Measurements from ENCODE around the gene SCAMP2. TPM values are rescaled to one million over a fixed set of nuclear protein-coding genes. Genes with fewer than 3 reads are reported as not detected.

Gene SCAMP2
- total and polyA plus RNA-seq, 4 experiments from 2014 or later = 132 to 179 (median 145) TPM

GRCh38 chr15:74878273-74878672, 5.1 kb upstream of the SCAMP2 start:
- Mint-ChIP-seq H3K36me3 (peaks cover 0 to 3% of the 10 kb centered on the region in 2 donors), H3K4me1 (peaks cover 5 to 17% (median 8%) of the 10 kb centered on the region in 4 donors), H3K27ac (peak overlapping the region in 2 of 7 donors; percentile 20 to 30), H3K9me3 (no peaks in the 10 kb centered on the region), H3K27me3 (no peaks in the 10 kb centered on the region), H3K4me3 (no peak overlapping the region)
- DNase-seq = no peak
- Histone ChIP-seq H3K27ac (ENCODE audit: low read depth, low read length) (no peak overlapping the region), H3K9me3 (ENCODE audit: control insufficient read depth in 1 of 2, low read length in 2 of 2) (no peaks in the 10 kb centered on the region), H3K27me3 (ENCODE audit: insufficient read depth, low read length) (no peaks in the 10 kb centered on the region), H3K36me3 (ENCODE audit: insufficient read depth, low read length) (no peaks in the 10 kb centered on the region), H3K4me1 (ENCODE audit: insufficient read depth, low read length) (peaks cover 9% of the 10 kb centered on the region), H3K4me3 (ENCODE audit: low read length in 2 of 2) (no peak overlapping the region)
- ChIA-PET CTCF (ENCODE audit: partially characterized antibody) (interaction anchor here (0.8 to 1.3 kb wide), 2 partner anchors 34 to 57 kb away, joined by 3 read pairs; no protein-coding TSS in a partner anchor), POLR2A (ENCODE audit: partially characterized antibody) (no interaction called here)
- intact Hi-C loops (cut with micrococcal nuclease) = no loop called here

DNA sequence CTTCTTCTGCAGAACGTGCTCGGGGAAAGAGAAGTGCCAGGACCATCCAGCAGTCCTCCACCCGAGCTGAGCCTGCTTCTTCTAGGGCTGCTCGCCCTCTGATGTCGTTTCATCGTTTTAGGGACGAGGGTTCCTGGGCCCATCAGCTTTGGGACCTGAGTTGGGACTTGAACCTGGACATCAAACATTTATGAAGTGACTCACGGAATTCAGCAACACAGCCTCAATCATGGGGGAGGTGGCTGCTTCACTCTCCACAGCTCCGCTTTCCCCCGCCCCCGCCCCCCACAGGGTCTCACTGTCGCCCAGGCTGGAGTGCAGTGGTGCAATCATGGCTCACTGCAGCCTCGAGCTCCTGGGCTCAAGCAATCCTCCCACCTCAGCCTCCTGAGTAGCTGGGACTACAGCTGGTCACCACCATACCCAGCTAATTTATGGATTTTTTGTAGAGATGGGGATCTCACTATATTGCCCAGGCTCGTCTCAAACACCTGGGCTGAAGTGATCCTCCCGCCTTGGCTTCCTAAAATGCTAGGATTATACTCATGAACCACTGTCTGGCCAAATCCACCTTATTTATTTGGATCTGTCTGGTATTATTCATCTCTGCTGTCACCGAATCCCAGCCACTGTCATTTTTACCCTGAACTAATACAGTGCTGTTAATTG, 725 bp upstream of the SCAMP2 start:
- CTCF ChIA-PET (ENCODE audit: partially characterized antibody) = interaction anchor here (1.3 to 5.5 kb wide), 3 partner anchors 10 to 31 kb away, joined by 4 to 62 read pairs (median 7); partner anchors contain the start of gene ULK3
- Histone ChIP-seq H3K36me3 (ENCODE audit: insufficient read depth, low read length) (no peaks in the 10 kb centered on the region), H3K4me1 (ENCODE audit: insufficient read depth, low read length) (peaks cover 46% of the 10 kb centered on the region), H3K9me3 (ENCODE audit: control insufficient read depth in 1 of 2, low read length in 2 of 2) (no peaks in the 10 kb centered on the region), H3K4me3 (ENCODE audit: low read length in 2 of 2) (peak overlapping the region; percentile 52 to 76), H3K27me3 (ENCODE audit: insufficient read depth, low read length) (no peaks in the 10 kb centered on the region), H3K27ac (ENCODE audit: low read depth, low read length) (peak overlapping the region; percentile 93)
- Mint-ChIP-seq H3K36me3 (peaks cover 6 to 25% of the 10 kb centered on the region in 2 donors), H3K4me3 (peak overlapping the region; percentile 94 to 100 (median 99)), H3K27ac (peak overlapping the region; percentile 93 to 99 (median 97)), H3K9me3 (peaks cover 0 to 2% (median 0%) of the 10 kb centered on the region in 8 donors), H3K4me1 (peaks cover 28 to 50% (median 37%) of the 10 kb centered on the region in 4 donors), H3K27me3 (no peaks in the 10 kb centered on the region)
- intact Hi-C loops (cut with micrococcal nuclease) = loop anchor here (1.0 kb wide), 5 partner anchors 15 to 64 kb away; partner anchors contain the start of genes COX5A and FAM219B
- POLR2A ChIA-PET (ENCODE audit: partially characterized antibody) = interaction anchor here (1.1 to 5.5 kb wide), 11 partner anchors 9 to 64 kb away, joined by 3 to 50 read pairs (median 7); partner anchors contain the start of genes COX5A, FAM219B, MPI and ULK3
- DNase-seq = peak in 1 of 5 donors; percentile 46

GRCh38 chr15:74872702-74873035, 496 bp downstream of the SCAMP2 start:
- no peaks in the 10 kb centered on the region for H3K27me3 ChIP-seq (ENCODE audit: insufficient read depth, low read length)
- H3K9me3 Mint-ChIP-seq = peaks cover 0 to 2% (median 0%) of the 10 kb centered on the region in 8 donors
- H3K4me3 ChIP-seq (ENCODE audit: low read length in 2 of 2) = peak overlapping the region; percentile 52 to 99
- H3K4me3 Mint-ChIP-seq = peak overlapping the region; percentile 94 to 100 (median 99)
- POLR2A ChIA-PET (ENCODE audit: partially characterized antibody) = interaction anchor here (0.9 to 5.5 kb wide), 11 partner anchors 9 to 257 kb away, joined by 3 to 50 read pairs (median 6); partner anchors contain the start of genes CLK3, COX5A, FAM219B and ULK3
- H3K27me3 Mint-ChIP-seq = no peaks in the 10 kb centered on the region
- H3K36me3 Mint-ChIP-seq = peaks cover 13 to 32% of the 10 kb centered on the region in 2 donors
- no peaks in the 10 kb centered on the region for H3K36me3 ChIP-seq (ENCODE audit: insufficient read depth, low read length)
- H3K9me3 ChIP-seq (ENCODE audit: control insufficient read depth in 1 of 2, low read length in 2 of 2) = no peaks in the 10 kb centered on the region
- CTCF ChIA-PET (ENCODE audit: partially characterized antibody) = interaction anchor here (5.5 kb wide), 1 partner anchor 29 kb away, joined by 62 read pairs; no protein-coding TSS in a partner anchor
- H3K27ac Mint-ChIP-seq = peak overlapping the region; percentile 96 to 99 (median 98)
- peaks cover 58% of the 10 kb centered on the region for H3K4me1 ChIP-seq (ENCODE audit: insufficient read depth, low read length)
- H3K4me1 Mint-ChIP-seq = peaks cover 38 to 62% (median 49%) of the 10 kb centered on the region in 4 donors
- peak overlapping the region; percentile 93 for H3K27ac ChIP-seq (ENCODE audit: low read depth, low read length)
- intact Hi-C loops (cut with micrococcal nuclease) = loop anchor here (1.0 kb wide), 5 partner anchors 17 to 66 kb away; partner anchors contain the start of genes COX5A and FAM219B
- DNase-seq = no peak

GRCh38 chr15:74870436-74871215, 2.5 kb downstream of the SCAMP2 start:
- Mint-ChIP-seq H3K36me3 (peaks cover 21 to 34% of the 10 kb centered on the region in 2 donors), H3K27me3 (no peaks in the 10 kb centered on the region), H3K4me1 (peaks cover 54 to 83% (median 67%) of the 10 kb centered on the region in 4 donors), H3K4me3 (peak overlapping the region; percentile 77 to 100 (median 90)), H3K9me3 (peaks cover 0 to 2% (median 0%) of the 10 kb centered on the region in 8 donors), H3K27ac (peak overlapping the region; percentile 54 to 98 (median 94))
- DNase-seq = no peak
- ChIA-PET CTCF (ENCODE audit: partially characterized antibody) (interaction anchor here (0.9 to 4.7 kb wide), 15 partner anchors 12 to 83 kb away, joined by 3 to 79 read pairs (median 6); partner anchors contain the start of gene ULK3), POLR2A (ENCODE audit: partially characterized antibody) (interaction anchor here (0.8 to 5.5 kb wide), 12 partner anchors 12 to 83 kb away, joined by 3 to 50 read pairs (median 11); partner anchors contain the start of genes COX5A, FAM219B, MPI and ULK3)
- no peaks in the 10 kb centered on the region for H3K9me3 ChIP-seq (ENCODE audit: control insufficient read depth in 1 of 2, low read length in 2 of 2)
- intact Hi-C loops (cut with micrococcal nuclease) = loop anchor here (2.0 kb wide), 1 partner anchor 14 kb away; no protein-coding TSS in a partner anchor
- peaks cover 79% of the 10 kb centered on the region for H3K4me1 ChIP-seq (ENCODE audit: insufficient read depth, low read length)
- no peaks in the 10 kb centered on the region for H3K36me3 ChIP-seq (ENCODE audit: insufficient read depth, low read length)
- H3K4me3 ChIP-seq (ENCODE audit: low read length in 2 of 2) = peak overlapping the region in 1 of 2 donors; percentile 31
- peak overlapping the region; percentile 51 for H3K27ac ChIP-seq (ENCODE audit: low read depth, low read length)
- H3K27me3 ChIP-seq (ENCODE audit: insufficient read depth, low read length) = no peaks in the 10 kb centered on the region

GRCh38 chr15:74869726-74870407, 3.3 kb downstream of the SCAMP2 start:
- POLR2A ChIA-PET (ENCODE audit: partially characterized antibody) = interaction anchor here (0.8 to 5.5 kb wide), 14 partner anchors 13 to 82 kb away, joined by 3 to 50 read pairs (median 12); partner anchors contain the start of genes COX5A, FAM219B, MPI and ULK3
- no peaks in the 10 kb centered on the region for H3K36me3 ChIP-seq (ENCODE audit: insufficient read depth, low read length)
- H3K27me3 ChIP-seq (ENCODE audit: insufficient read depth, low read length) = no peaks in the 10 kb centered on the region
- CTCF ChIA-PET (ENCODE audit: partially characterized antibody) = interaction anchor here (0.9 to 4.7 kb wide), 17 partner anchors 11 to 99 kb away, joined by 3 to 79 read pairs (median 6); partner anchors contain the start of genes FAM219B and ULK3
- no peaks in the 10 kb centered on the region for H3K9me3 ChIP-seq (ENCODE audit: control insufficient read depth in 1 of 2, low read length in 2 of 2)
- H3K4me1 Mint-ChIP-seq = peaks cover 57 to 88% (median 71%) of the 10 kb centered on the region in 4 donors
- peaks cover 0 to 2% (median 0%) of the 10 kb centered on the region in 8 donors for H3K9me3 Mint-ChIP-seq
- H3K4me1 ChIP-seq (ENCODE audit: insufficient read depth, low read length) = peaks cover 84% of the 10 kb centered on the region
- peaks cover 21 to 37% of the 10 kb centered on the region in 2 donors for H3K36me3 Mint-ChIP-seq
- no peaks in the 10 kb centered on the region for H3K27me3 Mint-ChIP-seq
- H3K27ac Mint-ChIP-seq = peak overlapping the region; percentile 54 to 98 (median 93)
- H3K4me3 ChIP-seq (ENCODE audit: low read length in 2 of 2) = peak overlapping the region in 1 of 2 donors; percentile 31
- intact Hi-C loops (cut with micrococcal nuclease) = loop anchor here (2.0 kb wide), 1 partner anchor 13 kb away; no protein-coding TSS in a partner anchor
- H3K27ac ChIP-seq (ENCODE audit: low read depth, low read length) = peak overlapping the region; percentile 51
- peak overlapping the region; percentile 77 to 100 (median 90) for H3K4me3 Mint-ChIP-seq
- peak in 2 of 5 donors; percentile 24 to 50 for DNase-seq

DNA sequence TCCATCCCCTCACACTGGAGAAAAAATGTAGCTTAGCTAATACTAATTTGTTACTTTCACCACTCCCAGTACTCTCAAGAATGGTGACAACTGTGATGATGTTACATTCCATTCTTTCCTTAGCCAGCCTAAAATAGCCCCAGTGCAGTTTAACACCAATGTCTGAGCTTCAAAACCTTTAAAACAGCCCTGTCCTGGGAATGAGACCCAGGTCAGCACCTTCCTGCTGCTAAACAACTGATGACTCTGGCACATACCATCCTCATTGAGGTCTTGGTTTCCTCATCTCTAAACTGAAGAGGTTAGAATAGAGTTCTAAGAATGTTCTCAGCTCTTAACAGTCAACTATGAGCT, 3.8 kb downstream of the SCAMP2 start:
- intact Hi-C loops (cut with micrococcal nuclease) = no loop called here
- Histone ChIP-seq H3K9me3 (ENCODE audit: control insufficient read depth in 1 of 2, low read length in 2 of 2) (no peaks in the 10 kb centered on the region), H3K4me1 (ENCODE audit: insufficient read depth, low read length) (peaks cover 89% of the 10 kb centered on the region), H3K27me3 (ENCODE audit: insufficient read depth, low read length) (no peaks in the 10 kb centered on the region), H3K4me3 (ENCODE audit: low read length in 2 of 2) (peak overlapping the region in 1 of 2 donors; percentile 31), H3K36me3 (ENCODE audit: insufficient read depth, low read length) (no peaks in the 10 kb centered on the region), H3K27ac (ENCODE audit: low read depth, low read length) (peak overlapping the region; percentile 51)
- Mint-ChIP-seq H3K27me3 (no peaks in the 10 kb centered on the region), H3K27ac (peak overlapping the region; percentile 54 to 98 (median 93)), H3K4me3 (peak overlapping the region; percentile 77 to 100 (median 90)), H3K36me3 (peaks cover 22 to 39% of the 10 kb centered on the region in 2 donors), H3K4me1 (peaks cover 60 to 92% (median 75%) of the 10 kb centered on the region in 4 donors), H3K9me3 (peaks cover 0 to 2% (median 0%) of the 10 kb centered on the region in 8 donors)
- POLR2A ChIA-PET (ENCODE audit: partially characterized antibody) = interaction anchor here (0.9 to 5.5 kb wide), 12 partner anchors 12 to 81 kb away, joined by 3 to 50 read pairs (median 14); partner anchors contain the start of genes FAM219B, MPI and ULK3
- CTCF ChIA-PET (ENCODE audit: partially characterized antibody) = interaction anchor here (0.9 to 4.7 kb wide), 15 partner anchors 10 to 98 kb away, joined by 3 to 79 read pairs (median 6); partner anchors contain the start of genes FAM219B and ULK3
- DNase-seq = no peak
